ENCODE measurements around the gene TMA7. TPM values are rescaled to one million over a fixed set of nuclear protein-coding genes. Genes with fewer than 3 reads are reported as not detected.
"Not testable (repeated sequence)": the region's sequence is repeated elsewhere in the genome, so short reads cannot be mapped to it uniquely, and the experiment has no call there.

TMA7 gene
- 678 TPM for polyA plus RNA-seq (2012; ENCODE audit: low read depth, missing spikeins)

DNA sequence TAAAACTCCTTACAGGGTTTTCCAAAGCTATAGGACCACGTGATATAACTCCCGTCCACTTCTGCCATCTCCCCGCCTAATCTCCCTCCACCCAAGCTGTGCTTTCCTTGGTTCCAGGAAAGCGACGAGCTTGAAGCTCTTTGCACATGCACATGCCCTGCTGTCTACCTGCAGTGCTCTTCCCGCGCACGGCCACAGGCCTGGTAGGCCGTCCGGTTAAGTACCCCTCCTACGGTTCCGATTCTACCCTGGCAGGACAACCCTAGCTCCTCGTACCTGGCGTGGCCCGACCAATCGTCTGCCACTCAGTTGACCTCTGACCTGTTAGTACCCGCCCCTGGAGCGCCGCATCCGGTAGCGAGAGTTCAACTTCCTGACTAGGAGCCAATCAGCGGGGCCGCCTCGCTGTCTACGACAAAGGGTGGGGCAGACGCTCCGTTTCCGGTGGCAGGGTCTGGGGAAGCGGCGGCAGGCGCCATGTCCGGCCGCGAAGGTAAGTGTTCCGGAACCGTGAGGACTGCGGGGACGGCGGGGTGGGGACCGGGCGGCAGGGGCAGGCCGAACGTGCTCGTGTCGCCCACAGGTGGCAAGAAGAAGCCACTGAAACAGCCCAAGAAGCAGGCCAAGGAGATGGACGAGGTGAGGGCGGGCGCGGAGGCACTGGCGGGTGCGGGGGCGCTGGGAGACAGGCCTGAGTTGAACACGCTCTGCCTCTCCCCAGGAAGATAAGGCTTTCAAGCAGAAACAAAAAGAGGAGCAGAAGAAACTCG is at the start of gene TMA7, which contains the start of gene CCDC51:
Gene TMA7, plus strand, starts transcription at position 438 of the 770 bp plus-strand sequence. Its CDS starts 40 bp downstream, at position 478.
Gene CCDC51, minus strand, starts transcription at position 300 of the 770 bp plus-strand sequence. CDS start 4,991 bp downstream, outside the sequence.
- DNase-seq (ENCODE audit: insufficient read length, low spot score) (peak; percentile 97), FAIRE-seq (peak; percentile 99)
- peak; percentile 86 for TF ChIP-seq POLR2A (IDR thresholded peaks at IDR 0.05; ENCODE audit: low read depth, low read length)
- peak; percentile 60 for TF ChIP-seq POLR2AphosphoS5 (IDR thresholded peaks at IDR 0.05; ENCODE audit: low read depth, low read length)
- TF ChIP-seq PAX5 (IDR thresholded peaks at IDR 0.05; ENCODE audit: insufficient read depth, low read length, severe bottlenecking): no peak
- peak; percentile 23; the same call in 1 of the 2 replicates for TF ChIP-seq POU2F2 (IDR thresholded peaks at IDR 0.05; ENCODE audit: low read depth, low read length)
- TF ChIP-seq TAF1 (IDR thresholded peaks at IDR 0.05; ENCODE audit: low read depth, low read length): peak; percentile 40; the same call in 1 of the 2 replicates
- TF ChIP-seq SPI1 (IDR thresholded peaks at IDR 0.05; ENCODE audit: low read depth, low read length): 0 out of 2 replicates have a peak, but pooled peaks have one; percentile 17

DNA sequence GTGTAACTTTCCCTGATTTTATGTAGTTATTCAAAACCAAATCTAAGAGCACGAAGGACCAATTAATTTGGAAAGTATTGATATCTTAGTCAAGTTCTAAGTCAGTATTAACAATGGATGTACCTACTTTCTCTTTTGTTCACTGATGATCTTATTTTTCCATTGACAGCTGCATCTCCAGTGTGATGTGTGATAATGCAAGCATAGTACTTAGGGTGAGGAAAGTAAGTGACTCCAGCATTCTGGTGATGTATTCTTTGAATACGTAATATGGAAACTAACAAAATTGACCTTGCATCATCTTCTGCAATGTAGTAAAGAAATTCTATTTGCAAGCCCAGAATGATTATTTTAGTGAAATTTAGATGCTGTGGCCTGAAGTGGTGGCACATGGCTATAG is 45.7 kb upstream of the TMA7 start:
- no peak for TF ChIP-seq POLR2AphosphoS5 (IDR thresholded peaks at IDR 0.05; ENCODE audit: low read depth, low read length)
- TF ChIP-seq SPI1 (IDR thresholded peaks at IDR 0.05; ENCODE audit: low read depth, low read length): no peak
- TF ChIP-seq POU2F2 (IDR thresholded peaks at IDR 0.05; ENCODE audit: low read depth, low read length): no peak
- no peak for TF ChIP-seq PAX5 (IDR thresholded peaks at IDR 0.05; ENCODE audit: insufficient read depth, low read length, severe bottlenecking)
- TF ChIP-seq TAF1 (IDR thresholded peaks at IDR 0.05; ENCODE audit: low read depth, low read length): no peak
- no peak for TF ChIP-seq POLR2A (IDR thresholded peaks at IDR 0.05; ENCODE audit: low read depth, low read length)
- FAIRE-seq: no peak
- DNase-seq (ENCODE audit: insufficient read length, low spot score): no peak

DNA sequence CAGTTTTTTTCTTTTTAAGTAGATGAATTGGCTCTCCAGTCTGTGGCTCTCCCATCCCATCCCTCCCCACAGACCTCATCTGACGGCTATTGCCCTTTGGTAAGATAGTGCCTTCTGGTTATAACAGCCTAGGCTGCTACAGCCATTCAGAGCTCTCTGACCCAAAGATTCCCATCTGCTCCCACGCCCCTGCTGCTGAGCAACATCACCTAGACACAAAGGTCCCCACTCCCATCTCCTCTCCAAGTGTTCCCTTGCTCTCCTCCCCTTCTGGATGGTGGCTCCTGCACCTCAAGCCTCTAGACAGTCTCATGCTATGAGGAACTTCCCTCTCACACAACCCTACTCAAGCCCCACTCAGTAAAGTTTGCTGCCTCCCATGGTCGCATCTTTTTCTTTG is 44.3 kb upstream of the TMA7 start:
- no peak for TF ChIP-seq POLR2AphosphoS5 (IDR thresholded peaks at IDR 0.05; ENCODE audit: low read depth, low read length)
- TF ChIP-seq POU2F2 (IDR thresholded peaks at IDR 0.05; ENCODE audit: low read depth, low read length): no peak
- no peak for TF ChIP-seq SPI1 (IDR thresholded peaks at IDR 0.05; ENCODE audit: low read depth, low read length)
- TF ChIP-seq TAF1 (IDR thresholded peaks at IDR 0.05; ENCODE audit: low read depth, low read length): no peak
- TF ChIP-seq POLR2A (IDR thresholded peaks at IDR 0.05; ENCODE audit: low read depth, low read length): no peak
- TF ChIP-seq PAX5 (IDR thresholded peaks at IDR 0.05; ENCODE audit: insufficient read depth, low read length, severe bottlenecking): no peak
- DNase-seq (ENCODE audit: insufficient read length, low spot score): no peak
- no peak for FAIRE-seq

DNA sequence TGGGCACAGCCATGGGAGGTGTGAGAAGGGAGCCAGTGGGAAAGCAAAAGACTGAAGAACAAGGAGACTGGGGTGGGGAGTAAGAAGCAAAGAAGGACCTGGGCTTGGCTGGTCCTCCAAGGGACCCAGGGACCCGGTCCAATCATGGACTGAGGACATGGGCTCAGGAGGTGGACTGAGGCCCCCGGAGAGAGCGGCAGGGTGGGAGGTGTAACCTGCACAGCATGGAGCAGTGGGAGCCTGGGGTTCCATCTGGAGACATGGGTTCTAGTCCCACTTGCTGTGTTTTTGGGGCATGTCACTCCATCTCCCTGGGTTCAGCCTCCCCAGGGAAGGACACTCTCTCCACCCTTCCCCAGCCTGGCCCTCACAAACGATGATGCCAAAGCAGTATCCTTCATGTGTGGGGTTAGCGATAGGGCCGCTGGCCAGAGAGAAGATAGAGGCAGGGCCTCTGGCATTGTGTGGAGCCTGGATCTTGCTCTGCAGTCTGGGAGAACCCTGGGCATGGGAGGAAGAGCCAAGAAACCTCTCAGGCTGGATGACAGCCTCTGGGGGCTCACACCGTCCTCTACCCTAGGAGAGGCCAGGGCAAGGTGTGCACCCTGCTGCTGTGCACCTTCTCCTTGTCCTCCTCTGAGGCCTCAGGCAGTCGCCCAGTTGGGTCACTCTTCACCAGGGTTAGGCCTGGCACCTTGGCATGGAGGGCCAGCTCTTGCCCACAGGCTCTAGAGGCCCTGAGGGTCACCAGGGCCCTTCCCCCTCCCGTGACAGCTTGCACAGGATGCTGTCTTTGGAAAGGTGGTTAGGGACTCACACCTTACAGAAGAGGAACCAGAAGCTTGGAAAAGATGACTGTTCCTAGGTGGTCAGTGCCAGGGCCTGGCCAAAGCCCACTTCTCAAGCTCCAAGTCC is 42.0 kb upstream of the TMA7 start:
- TF ChIP-seq SPI1 (IDR thresholded peaks at IDR 0.05; ENCODE audit: low read depth, low read length) (no peak), TAF1 (IDR thresholded peaks at IDR 0.05; ENCODE audit: low read depth, low read length) (no peak), POU2F2 (IDR thresholded peaks at IDR 0.05; ENCODE audit: low read depth, low read length) (no peak), PAX5 (IDR thresholded peaks at IDR 0.05; ENCODE audit: insufficient read depth, low read length, severe bottlenecking) (no peak), POLR2A (IDR thresholded peaks at IDR 0.05; ENCODE audit: low read depth, low read length) (no peak), POLR2AphosphoS5 (IDR thresholded peaks at IDR 0.05; ENCODE audit: low read depth, low read length) (no peak)
- FAIRE-seq (no peak), DNase-seq (ENCODE audit: insufficient read length, low spot score) (no peak)

DNA sequence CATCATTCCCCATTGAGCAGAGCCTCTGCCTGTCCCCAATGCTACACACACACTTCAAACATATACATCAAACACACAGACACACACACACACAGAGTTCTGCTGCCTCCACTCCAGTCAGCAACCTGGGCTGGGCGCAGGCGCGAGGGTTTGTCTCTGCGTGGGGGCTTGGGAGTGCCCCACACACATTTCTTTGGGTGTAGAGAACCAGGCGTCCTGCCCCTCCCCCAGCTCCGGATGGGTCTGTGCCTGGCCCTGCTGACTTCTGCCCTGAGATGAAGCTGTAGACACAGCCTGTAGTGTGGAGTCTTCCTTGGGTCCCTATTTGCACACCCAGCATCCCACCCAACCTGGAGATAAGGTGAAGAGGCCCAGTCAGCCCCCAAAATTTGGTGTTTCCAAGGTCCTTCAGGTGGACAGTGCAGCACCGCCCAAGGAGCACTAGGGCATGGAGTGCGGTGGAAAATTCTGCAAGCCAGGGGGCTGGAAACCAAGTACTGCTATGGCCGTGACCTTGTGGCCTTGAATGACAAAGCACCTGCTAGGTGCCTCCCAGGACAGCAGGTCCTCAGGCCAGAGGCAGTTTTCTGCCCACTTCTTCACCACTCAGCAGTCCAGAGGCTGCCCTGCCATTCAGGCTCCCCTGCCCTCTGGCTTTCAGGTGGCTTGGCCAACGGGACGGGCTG is 41.2 kb upstream of the TMA7 start:
- no peak for FAIRE-seq
- TF ChIP-seq TAF1 (IDR thresholded peaks at IDR 0.05; ENCODE audit: low read depth, low read length): no peak
- TF ChIP-seq SPI1 (IDR thresholded peaks at IDR 0.05; ENCODE audit: low read depth, low read length): no peak
- no peak for TF ChIP-seq POLR2A (IDR thresholded peaks at IDR 0.05; ENCODE audit: low read depth, low read length)
- TF ChIP-seq PAX5 (IDR thresholded peaks at IDR 0.05; ENCODE audit: insufficient read depth, low read length, severe bottlenecking): no peak
- TF ChIP-seq POU2F2 (IDR thresholded peaks at IDR 0.05; ENCODE audit: low read depth, low read length): no peak
- TF ChIP-seq POLR2AphosphoS5 (IDR thresholded peaks at IDR 0.05; ENCODE audit: low read depth, low read length): no peak

DNA sequence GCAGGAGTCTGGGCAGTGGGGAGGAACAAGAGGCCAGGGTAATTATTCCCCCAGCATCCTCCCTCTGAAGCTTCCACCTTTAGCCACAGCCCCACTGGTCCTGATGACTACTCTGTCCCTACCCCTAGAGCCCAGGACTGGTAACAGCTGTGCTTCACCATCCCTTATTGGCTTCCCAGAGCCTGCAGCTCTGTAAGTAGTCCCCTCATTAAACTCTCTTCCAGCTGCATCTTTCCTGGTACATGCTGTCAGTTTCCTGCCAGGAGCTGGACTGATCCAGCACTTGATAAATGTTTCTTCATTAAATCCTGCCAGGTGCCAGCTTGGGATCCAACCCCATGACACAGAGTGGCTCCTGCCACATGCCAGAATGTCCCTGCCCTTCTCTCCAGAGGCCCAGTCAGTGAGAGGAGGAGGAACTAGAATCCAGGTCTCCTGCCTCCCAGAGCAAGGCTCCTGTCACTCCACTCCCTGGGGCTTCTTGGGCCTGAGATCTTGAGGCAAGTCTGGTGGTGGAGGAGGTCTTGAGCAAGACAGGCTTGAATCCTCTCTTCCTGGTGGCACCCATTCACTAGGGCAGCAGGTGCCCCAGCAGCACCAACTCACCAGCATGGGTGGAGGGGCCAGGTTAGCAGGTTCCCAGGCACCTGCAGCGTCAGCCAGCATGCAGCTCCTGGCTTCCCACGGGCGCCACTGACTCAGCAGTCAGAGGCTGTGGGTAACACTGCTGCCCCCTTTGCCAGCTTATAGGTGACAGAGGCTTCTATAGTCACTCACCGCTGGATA is 40.5 kb upstream of the TMA7 start:
- DNase-seq (ENCODE audit: insufficient read length, low spot score): no peak
- TF ChIP-seq SPI1 (IDR thresholded peaks at IDR 0.05; ENCODE audit: low read depth, low read length) (no peak), POLR2AphosphoS5 (IDR thresholded peaks at IDR 0.05; ENCODE audit: low read depth, low read length) (no peak), PAX5 (IDR thresholded peaks at IDR 0.05; ENCODE audit: insufficient read depth, low read length, severe bottlenecking) (no peak), POLR2A (IDR thresholded peaks at IDR 0.05; ENCODE audit: low read depth, low read length) (no peak), TAF1 (IDR thresholded peaks at IDR 0.05; ENCODE audit: low read depth, low read length) (no peak), POU2F2 (IDR thresholded peaks at IDR 0.05; ENCODE audit: low read depth, low read length) (no peak)
- FAIRE-seq: no peak

More for the DNA sequence above, 41.2 kb upstream of the TMA7 start:
- DNase-seq (ENCODE audit: insufficient read length, low spot score): no peak

DNA sequence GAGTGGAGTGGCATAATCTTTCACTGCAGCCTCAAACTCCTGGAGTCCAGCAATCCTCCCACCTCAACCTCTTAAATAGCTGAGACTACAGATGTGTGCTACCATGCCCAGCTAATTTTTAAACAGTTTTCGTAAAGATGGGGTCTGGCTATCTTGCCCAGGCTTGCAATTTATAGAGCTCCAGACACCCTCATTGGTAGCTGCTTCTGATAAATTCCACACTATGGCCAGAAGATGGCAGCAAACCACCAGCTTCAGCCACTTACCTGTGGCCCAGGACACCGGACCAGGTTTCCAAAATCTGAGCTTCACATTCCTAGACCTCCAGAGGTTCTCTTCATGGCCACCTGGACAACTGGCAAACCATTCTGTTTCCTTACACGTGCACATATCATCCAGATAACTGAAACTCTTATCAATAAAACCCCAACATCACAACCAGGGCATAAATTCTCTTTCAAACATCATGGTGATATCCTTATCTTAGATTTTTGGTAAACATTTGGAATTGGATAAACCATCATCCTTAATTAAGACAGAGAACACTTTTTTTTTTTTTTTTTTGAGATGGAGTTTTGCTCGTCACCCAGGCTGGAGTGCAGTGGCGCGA is 39.1 kb upstream of the TMA7 start:
- FAIRE-seq (peak; percentile 90), DNase-seq (ENCODE audit: insufficient read length, low spot score) (peak; percentile 83)
- TF ChIP-seq POLR2AphosphoS5 (IDR thresholded peaks at IDR 0.05; ENCODE audit: low read depth, low read length) (no peak), POU2F2 (IDR thresholded peaks at IDR 0.05; ENCODE audit: low read depth, low read length) (no peak), PAX5 (IDR thresholded peaks at IDR 0.05; ENCODE audit: insufficient read depth, low read length, severe bottlenecking) (no peak), TAF1 (IDR thresholded peaks at IDR 0.05; ENCODE audit: low read depth, low read length) (no peak), POLR2A (IDR thresholded peaks at IDR 0.05; ENCODE audit: low read depth, low read length) (no peak), SPI1 (IDR thresholded peaks at IDR 0.05; ENCODE audit: low read depth, low read length) (no peak)

DNA sequence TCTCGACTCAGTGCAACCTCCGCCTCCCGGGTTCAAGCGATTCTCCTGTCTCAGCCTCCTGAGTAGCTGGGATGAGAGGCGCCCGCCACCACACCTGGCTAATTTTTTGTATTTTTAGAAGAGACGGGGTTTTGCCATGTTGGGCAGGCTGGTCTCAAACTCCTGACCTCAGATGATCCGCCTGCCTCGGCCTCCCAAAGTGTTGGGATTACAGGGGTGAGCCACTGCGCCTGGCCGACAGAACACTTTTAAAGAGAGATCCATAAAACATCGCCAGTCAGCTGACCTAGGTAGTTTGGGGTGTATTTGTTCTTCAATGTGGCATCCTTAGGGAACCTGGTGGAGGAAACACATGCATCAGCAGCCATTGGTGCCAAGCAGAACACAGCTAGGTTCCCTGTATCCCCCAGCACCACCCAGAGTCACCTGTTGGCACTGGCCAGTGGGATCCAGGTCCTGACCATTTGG is 38.6 kb upstream of the TMA7 start:
- not testable (repeated sequence) for FAIRE-seq
- peak; percentile 5 for DNase-seq (ENCODE audit: insufficient read length, low spot score)
